GM10266 (cell line): Measurements from ENCODE around the gene CACNA1H.

Experiments used
- DNase-seq: peaks from one replicate; pipeline ENCODE4 v3.0.0; 2012; ENCODE audit errors: extremely low spot score
- TF ChIP-seq, protein P1 (sequence below): IDR thresholded peaks from 2 replicates; pipeline ENCODE4 v1.5.1; 2012; ENCODE audit warnings: mild to moderate bottlenecking, low read depth; ENCODE audit not compliant: control insufficient read depth, insufficient read depth; ENCODE audit errors: missing control alignments

CACNA1H gene

DNA sequence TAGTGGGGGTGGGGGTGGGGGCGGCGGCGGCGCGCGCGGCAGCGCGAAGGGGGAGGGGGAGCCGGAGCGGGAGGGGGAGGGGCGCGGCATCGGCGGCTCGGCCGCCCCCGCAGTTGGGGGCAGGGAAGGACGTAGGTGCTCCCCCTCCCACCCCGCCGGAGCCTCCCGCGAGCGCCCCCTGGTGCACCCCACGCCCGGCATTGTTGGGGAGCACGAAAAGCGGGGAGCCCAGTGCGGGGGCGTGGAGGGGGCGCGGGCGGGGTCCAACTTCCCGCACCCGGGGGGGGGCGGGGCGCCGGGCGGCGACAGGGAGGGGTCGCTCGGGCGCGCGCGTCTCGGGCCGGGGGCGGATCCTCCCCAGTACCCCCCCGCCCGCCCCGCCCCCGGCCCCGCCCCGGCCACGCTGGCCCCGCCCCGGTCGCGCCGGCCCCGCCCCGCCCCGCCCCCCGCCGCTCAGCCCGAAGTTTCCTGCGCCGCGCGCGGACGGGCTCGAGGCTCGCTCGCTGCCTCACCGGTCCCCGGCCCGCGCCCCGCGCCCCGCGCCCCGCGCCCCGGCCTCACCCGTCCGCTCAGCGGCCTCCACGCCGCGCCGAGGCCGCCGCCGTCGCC, at the start of gene CACNA1H:
CACNA1H (plus strand) TSS at position 456 of the 609 bp plus-strand sequence. CDS start 632 bp downstream, outside the sequence.
- TF ChIP-seq, protein P1, sequence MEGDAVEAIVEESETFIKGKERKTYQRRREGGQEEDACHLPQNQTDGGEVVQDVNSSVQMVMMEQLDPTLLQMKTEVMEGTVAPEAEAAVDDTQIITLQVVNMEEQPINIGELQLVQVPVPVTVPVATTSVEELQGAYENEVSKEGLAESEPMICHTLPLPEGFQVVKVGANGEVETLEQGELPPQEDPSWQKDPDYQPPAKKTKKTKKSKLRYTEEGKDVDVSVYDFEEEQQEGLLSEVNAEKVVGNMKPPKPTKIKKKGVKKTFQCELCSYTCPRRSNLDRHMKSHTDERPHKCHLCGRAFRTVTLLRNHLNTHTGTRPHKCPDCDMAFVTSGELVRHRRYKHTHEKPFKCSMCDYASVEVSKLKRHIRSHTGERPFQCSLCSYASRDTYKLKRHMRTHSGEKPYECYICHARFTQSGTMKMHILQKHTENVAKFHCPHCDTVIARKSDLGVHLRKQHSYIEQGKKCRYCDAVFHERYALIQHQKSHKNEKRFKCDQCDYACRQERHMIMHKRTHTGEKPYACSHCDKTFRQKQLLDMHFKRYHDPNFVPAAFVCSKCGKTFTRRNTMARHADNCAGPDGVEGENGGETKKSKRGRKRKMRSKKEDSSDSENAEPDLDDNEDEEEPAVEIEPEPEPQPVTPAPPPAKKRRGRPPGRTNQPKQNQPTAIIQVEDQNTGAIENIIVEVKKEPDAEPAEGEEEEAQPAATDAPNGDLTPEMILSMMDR = peak; percentile 15
- DNase-seq = peak; percentile 84

DNA sequence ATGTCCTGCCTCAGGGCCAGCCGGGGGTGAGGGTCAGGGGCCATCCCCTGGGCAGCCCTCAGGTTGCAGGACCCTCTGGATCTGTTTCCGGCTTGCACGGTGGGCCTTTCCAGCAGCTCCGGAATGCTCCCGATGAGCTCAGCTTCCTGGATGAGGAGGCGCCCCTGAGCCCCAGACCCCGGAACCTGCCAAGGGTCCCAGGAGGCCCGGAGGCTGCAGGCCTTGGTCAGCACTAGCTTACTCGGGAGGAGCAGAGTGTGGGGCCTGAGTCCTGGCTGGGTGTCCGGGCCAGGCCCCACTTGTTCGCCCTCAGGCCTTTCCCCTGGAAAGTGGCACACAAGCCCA, 49.3 kb upstream of the CACNA1H start:
- DNase-seq = no peak
- TF ChIP-seq, protein P1 = no peak

DNA sequence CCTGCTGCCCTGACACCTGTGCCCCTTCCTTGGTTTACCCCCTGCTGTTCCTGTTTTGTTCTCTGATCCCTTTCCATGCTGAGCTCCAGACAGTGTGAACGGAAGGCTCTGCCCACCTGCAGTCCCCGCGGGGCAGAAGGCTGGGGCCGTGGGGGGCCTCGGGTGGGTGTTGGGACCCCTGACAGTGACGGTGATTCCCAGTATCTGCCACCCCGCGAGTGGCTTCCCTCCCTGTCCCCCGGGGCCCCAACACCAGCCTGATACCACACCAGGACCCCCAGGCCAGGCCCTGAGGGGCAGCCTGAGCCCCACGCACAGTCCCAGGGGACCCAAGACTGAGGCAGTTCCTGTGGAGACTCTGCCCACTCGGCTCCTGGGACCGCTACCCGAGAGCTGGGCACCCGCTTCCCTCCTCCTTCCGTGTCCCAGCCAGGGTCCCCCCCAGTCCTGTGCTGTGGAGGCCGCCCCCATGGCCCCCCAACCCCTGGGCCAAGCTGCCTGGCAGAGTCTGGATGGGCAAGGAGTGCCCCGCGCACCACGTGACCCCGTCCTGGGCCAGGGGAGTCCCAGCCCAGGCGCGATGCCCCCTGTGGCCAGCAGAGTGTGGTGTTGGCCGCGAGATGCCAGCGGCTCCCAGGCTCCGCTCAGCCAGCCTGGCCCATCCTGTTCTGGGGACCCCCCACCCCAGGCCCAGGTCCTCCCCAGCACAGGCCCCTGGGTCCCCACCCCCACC, 46.9 kb upstream of the CACNA1H start:
- TF ChIP-seq, protein P1 = peak; percentile 66
- peak; percentile 82 for DNase-seq

DNA sequence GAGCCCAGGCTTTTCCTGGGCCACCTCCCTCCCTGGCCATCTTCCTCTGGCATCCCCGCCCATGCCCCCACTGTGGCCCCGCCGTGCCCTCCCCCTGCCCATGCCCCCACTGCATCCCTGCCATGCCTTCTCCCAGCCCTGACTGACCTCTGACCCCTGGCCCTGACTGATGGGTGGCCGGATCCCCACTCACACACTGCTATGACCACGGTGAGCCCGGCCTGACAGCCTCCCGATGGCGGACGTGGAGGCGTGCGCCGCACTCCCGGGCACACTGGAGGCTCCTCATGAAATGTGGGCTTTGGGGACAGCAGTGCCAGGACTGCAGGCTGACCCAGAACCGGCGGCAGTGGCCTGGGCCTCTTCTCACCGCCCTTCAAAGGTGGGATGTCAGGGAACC, 46.2 kb upstream of the CACNA1H start:
- TF ChIP-seq, protein P1 = no peak

DNA sequence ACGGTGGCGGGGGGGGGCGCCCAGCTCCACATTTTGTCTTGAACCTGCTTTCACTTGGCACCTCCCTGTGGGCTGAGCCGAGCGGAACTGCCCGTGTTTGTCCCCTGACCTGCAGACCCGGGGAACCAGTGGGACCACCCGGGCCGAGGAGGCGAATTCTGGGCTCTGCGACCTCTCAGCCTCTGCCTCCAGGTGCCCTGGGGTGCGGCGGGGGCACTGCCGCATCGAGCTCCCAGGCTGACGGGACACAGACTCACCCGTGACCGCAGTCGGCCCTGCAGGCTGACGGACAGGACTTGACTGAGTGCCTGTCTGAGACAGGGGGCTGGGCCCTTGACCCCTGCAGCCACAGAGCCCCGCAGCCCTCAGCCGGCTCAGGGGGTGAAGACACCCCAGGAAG, 45.8 kb upstream of the CACNA1H start:
- DNase-seq = no peak
- TF ChIP-seq, protein P1 = no peak

More for the DNA sequence above, 46.2 kb upstream of the CACNA1H start:
- DNase-seq = no peak

DNA sequence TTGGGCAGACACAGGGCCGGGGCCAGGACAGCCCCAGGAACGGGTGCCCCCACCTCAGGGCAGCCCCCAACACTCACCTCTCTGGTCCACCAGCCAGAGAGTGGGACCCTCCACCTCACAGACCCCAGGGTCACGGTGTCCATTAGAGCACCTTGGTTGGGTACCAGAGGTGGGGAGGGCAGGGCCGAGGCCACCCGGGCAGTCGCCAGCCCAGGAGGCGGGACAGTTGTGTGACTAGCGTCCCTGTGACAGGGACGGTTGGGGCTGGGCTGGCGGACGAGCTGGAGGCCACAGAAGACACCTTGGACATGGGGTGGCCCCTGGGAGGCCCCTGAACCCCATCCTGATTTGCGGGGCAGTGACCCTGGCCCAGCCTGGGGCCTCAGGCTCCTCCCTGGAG, 45.2 kb upstream of the CACNA1H start:
- no peak for DNase-seq
- TF ChIP-seq, protein P1 = no peak
